PC-9 (cell line): ENCODE results near the gene WFIKKN2.

Source experiments
- CTCF ChIP-seq: fragments of 200-600 bp; sonication (generic); conservative IDR thresholded peaks from 2 replicates; pipeline ENCODE4 v1.6.1; 2017; ENCODE audit warnings: mixed run types, antibody characterized with exemption, mild to moderate bottlenecking, moderate library complexity
- EZH2 ChIP-seq: fragments of 200-600 bp; sonication (generic); IDR thresholded peaks from 2 replicates; pipeline ENCODE4 v1.8.0; 2017; ENCODE audit warnings: antibody characterized with exemption, low read depth

DNA sequence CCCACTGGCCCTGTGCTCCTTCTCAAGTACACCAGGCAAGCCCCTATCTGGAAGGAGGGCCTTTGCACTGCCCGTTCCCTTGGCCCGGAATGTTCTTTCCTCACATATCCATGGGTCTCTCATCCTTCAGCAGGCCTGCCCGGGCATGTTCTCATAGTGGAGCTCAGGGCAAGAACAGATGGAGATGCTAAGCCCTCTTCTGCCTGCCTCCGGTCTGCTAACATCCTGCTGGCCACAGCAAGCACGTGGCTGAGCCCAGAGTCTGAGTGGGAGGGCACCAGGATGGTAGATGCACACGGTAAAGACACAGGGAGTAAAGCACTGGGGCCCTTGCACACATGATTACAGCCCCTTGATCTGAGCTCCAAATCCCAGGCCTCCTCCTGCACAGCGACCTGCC, 48.3 kb upstream of the WFIKKN2 start:
- TF ChIP-seq CTCF (no peak), EZH2 (no peak)
